ENCODE results near the gene LAMC1.

The LAMC1 gene

GRCh38 chr1:183098317-183098716, 75.1 kb downstream of the LAMC1 start:
- H3K4me2 ChIP-seq, result no peak overlapping the region
- H3K79me2 ChIP-seq (ENCODE audit: insufficient read depth, low read depth), result no peaks in the 10 kb centered on the region
- TF ChIP-seq CTCF (conservative IDR thresholded peaks at IDR 0.05; ENCODE audit: low read depth, low read length), result no peak
- H3K9ac ChIP-seq, result no peak overlapping the region
- H3K27ac ChIP-seq, result no peak overlapping the region
- H3K36me3 ChIP-seq (ENCODE audit: insufficient read depth), result no peaks in the 10 kb centered on the region
- H3K4me3 ChIP-seq (IDR thresholded peaks at IDR 0.05; ENCODE audit: insufficient read depth, low read depth, low read length), result no peak overlapping the region
- H3K27me3 ChIP-seq (ENCODE audit: insufficient read depth, low read depth), result no peaks in the 10 kb centered on the region
- no peak overlapping the region for H2AFZ ChIP-seq (ENCODE audit: low read depth)
- H3K4me1 ChIP-seq (ENCODE audit: low read depth, poor library complexity, severe bottlenecking), result peaks cover 28% of the 10 kb centered on the region
- no peaks in the 10 kb centered on the region for H4K20me1 ChIP-seq (ENCODE audit: insufficient read depth)

GRCh38 chr1:183100361-183100974, 77.2 kb downstream of the LAMC1 start:
- Histone ChIP-seq H3K4me1 (ENCODE audit: low read depth, poor library complexity, severe bottlenecking) (peaks cover 49% of the 10 kb centered on the region), H3K36me3 (ENCODE audit: insufficient read depth) (no peaks in the 10 kb centered on the region), H3K27me3 (ENCODE audit: insufficient read depth, low read depth) (no peaks in the 10 kb centered on the region), H3K4me3 (IDR thresholded peaks at IDR 0.05; ENCODE audit: insufficient read depth, low read depth, low read length) (no peak overlapping the region), H3K4me2 (no peak overlapping the region), H4K20me1 (ENCODE audit: insufficient read depth) (no peaks in the 10 kb centered on the region), H3K27ac (no peak overlapping the region), H3K79me2 (ENCODE audit: insufficient read depth, low read depth) (no peaks in the 10 kb centered on the region), H3K9ac (no peak overlapping the region), H2AFZ (ENCODE audit: low read depth) (no peak overlapping the region)
- no peak for TF ChIP-seq CTCF (conservative IDR thresholded peaks at IDR 0.05; ENCODE audit: low read depth, low read length)

GRCh38 chr1:183101081-183101480, 77.9 kb downstream of the LAMC1 start:
- no peaks in the 10 kb centered on the region for H3K79me2 ChIP-seq (ENCODE audit: insufficient read depth, low read depth)
- peaks cover 55% of the 10 kb centered on the region for H3K4me1 ChIP-seq (ENCODE audit: low read depth, poor library complexity, severe bottlenecking)
- no peaks in the 10 kb centered on the region for H3K36me3 ChIP-seq (ENCODE audit: insufficient read depth)
- no peaks in the 10 kb centered on the region for H4K20me1 ChIP-seq (ENCODE audit: insufficient read depth)
- H2AFZ ChIP-seq (ENCODE audit: low read depth), result no peak overlapping the region
- no peak overlapping the region for H3K9ac ChIP-seq
- H3K4me2 ChIP-seq, result no peak overlapping the region
- H3K27me3 ChIP-seq (ENCODE audit: insufficient read depth, low read depth), result no peaks in the 10 kb centered on the region
- TF ChIP-seq CTCF (conservative IDR thresholded peaks at IDR 0.05; ENCODE audit: low read depth, low read length), result no peak
- no peak overlapping the region for H3K27ac ChIP-seq
- no peak overlapping the region for H3K4me3 ChIP-seq (IDR thresholded peaks at IDR 0.05; ENCODE audit: insufficient read depth, low read depth, low read length)

- no peaks in the 10 kb centered on the region for H3K27me3 ChIP-seq (ENCODE audit: insufficient read depth, low read depth)
- peaks cover 59% of the 10 kb centered on the region for H3K4me1 ChIP-seq (ENCODE audit: low read depth, poor library complexity, severe bottlenecking)
- no peak overlapping the region for H3K9ac ChIP-seq
- H3K79me2 ChIP-seq (ENCODE audit: insufficient read depth, low read depth), result no peaks in the 10 kb centered on the region
- no peak overlapping the region for H2AFZ ChIP-seq (ENCODE audit: low read depth)
- H3K4me2 ChIP-seq, result no peak overlapping the region
- no peaks in the 10 kb centered on the region for H4K20me1 ChIP-seq (ENCODE audit: insufficient read depth)
- H3K4me3 ChIP-seq (IDR thresholded peaks at IDR 0.05; ENCODE audit: insufficient read depth, low read depth, low read length), result no peak overlapping the region
- no peak for TF ChIP-seq CTCF (conservative IDR thresholded peaks at IDR 0.05; ENCODE audit: low read depth, low read length)
- no peak overlapping the region for H3K27ac ChIP-seq
- no peaks in the 10 kb centered on the region for H3K36me3 ChIP-seq (ENCODE audit: insufficient read depth)
Observed at GRCh38 chr1:183101841-183102276, 78.6 kb downstream of the LAMC1 start.
